OCI-LY7 (cell line): ENCODE measurements around the gene RASEF. TPM values are rescaled to one million over a fixed set of nuclear protein-coding genes. Genes with fewer than 3 reads are reported as not detected.

ENCODE experiments used
- BruUV-seq: library from RNA; stranded (reverse); fragments of 400-500 nt; replicated peaks from 2 replicates; lab custom pipeline; 2021; lab: Mats Ljungman, UMichigan
- CTCF ChIA-PET: fragments of 300-600 bp; sonication (Branson Sonifier 250); formaldehyde crosslinking; loops from one replicate; lab custom pipeline; 2022; ENCODE audit warnings: antibody characterized with exemption; ENCODE audit not compliant: unreplicated experiment; lab: Charles Lee
- POLR2A ChIA-PET: fragments of 300-600 bp; sonication (Branson Sonifier 250); formaldehyde crosslinking; loops from one replicate; lab custom pipeline; 2022; ENCODE audit warnings: antibody characterized with exemption; lab: Charles Lee
- DNase-seq: peaks from one replicate; pipeline ENCODE4 v3.0.0-alpha.2; 2015; ENCODE audit warnings: low spot score
- H2AFZ ChIP-seq: fragments of 200-600 bp; sonication (generic), shearing (Covaris generic); 2 replicates; pipeline ENCODE4 v1.6.1; 2014; ENCODE audit warnings: mild to moderate bottlenecking, antibody characterized with exemption, low read length, moderate library complexity
- H3K27ac ChIP-seq: fragments of 200-600 bp; sonication (generic); 2 replicates; pipeline ENCODE4 v1.5.1; 2014; ENCODE audit warnings: mixed run types, low read depth, mild to moderate bottlenecking, moderate library complexity, low read length, inconsistent platforms; ENCODE audit not compliant: poor library complexity, severe bottlenecking
- H3K36me3 ChIP-seq: fragments of 200-600 bp; sonication (generic); 2 replicates; pipeline ENCODE4 v1.6.1; 2014; ENCODE audit warnings: mild to moderate bottlenecking, antibody characterized with exemption, low read length, moderate library complexity, mixed read lengths; ENCODE audit not compliant: insufficient read depth
- H3K4me1 ChIP-seq: fragments of 200-600 bp; sonication (generic); 2 replicates; pipeline ENCODE4 v1.5.1; 2014; ENCODE audit warnings: mild to moderate bottlenecking, low read length; ENCODE audit not compliant: insufficient read depth, poor library complexity, severe bottlenecking
- H3K4me2 ChIP-seq: fragments of 200-600 bp; sonication (generic); 2 replicates; pipeline ENCODE4 v1.6.1; 2014; ENCODE audit warnings: mild to moderate bottlenecking, low read length
- H3K4me3 ChIP-seq: fragments of 200-600 bp; sonication (generic); 2 replicates; pipeline ENCODE4 v1.5.1; 2014; ENCODE audit warnings: mild to moderate bottlenecking, low read depth, low read length; ENCODE audit not compliant: poor library complexity, severe bottlenecking
- H3K79me2 ChIP-seq: fragments of 200-600 bp; sonication (generic); 2 replicates; pipeline ENCODE4 v1.6.1; 2016; ENCODE audit warnings: low read depth, mild to moderate bottlenecking, low read length, moderate library complexity, mixed read lengths; ENCODE audit not compliant: insufficient read depth
- H3K9me2 ChIP-seq: fragments of 200-600 bp; sonication (generic); 2 replicates; pipeline ENCODE4 v1.6.1; 2016; ENCODE audit warnings: mild to moderate bottlenecking, low read length, mixed read lengths; ENCODE audit not compliant: insufficient read depth
- H3K9me3 ChIP-seq: fragments of 200-600 bp; sonication (generic); 2 replicates; pipeline ENCODE4 v1.6.1; 2014; ENCODE audit warnings: mild to moderate bottlenecking, mixed run types, low read length, mixed read lengths
- H4K20me1 ChIP-seq: fragments of 200-600 bp; sonication (generic); 2 replicates; pipeline ENCODE4 v1.6.1; 2014; ENCODE audit warnings: mild to moderate bottlenecking, antibody characterized with exemption, low read length, moderate library complexity, mixed read lengths; ENCODE audit not compliant: insufficient read depth
- EZH2phosphoT487 ChIP-seq: fragments of 200-600 bp; sonication (generic); IDR thresholded peaks from 2 replicates; pipeline ENCODE4 v1.6.1; 2018; ENCODE audit warnings: low read depth, borderline replicate concordance, mild to moderate bottlenecking, mixed run types, antibody characterized with exemption, low read length, moderate library complexity, mixed read lengths
- intact Hi-C: fragments of 100-400 bp; cut with micrococcal nuclease; formaldehyde crosslinking; loops from one replicate; pipeline ENCODE4 v1.10.0; 2022; ENCODE audit not compliant: unreplicated experiment
- total RNA-seq, 2 experiments: library from RNA; depleted of rRNA in 1 of 2; stranded (reverse); fragments of >200 nt in 1 of 2; shearing (Covaris generic) in 1 of 2; gene quantifications; 2 replicates each; pipeline ENCODE4 v1.2.3, GENCODE V29; 2014 to 2022
- TF ChIP-seq, protein P1 (sequence below): fragments of 200-600 bp; sonication (generic); conservative IDR thresholded peaks from 2 replicates; pipeline ENCODE4 v1.5.1; 2014; ENCODE audit warnings: mild to moderate bottlenecking, antibody characterized with exemption, low read length, moderate library complexity, mixed read lengths

The RASEF gene
- total RNA-seq, 2 experiments from 2014 or later: not detected

DNA sequence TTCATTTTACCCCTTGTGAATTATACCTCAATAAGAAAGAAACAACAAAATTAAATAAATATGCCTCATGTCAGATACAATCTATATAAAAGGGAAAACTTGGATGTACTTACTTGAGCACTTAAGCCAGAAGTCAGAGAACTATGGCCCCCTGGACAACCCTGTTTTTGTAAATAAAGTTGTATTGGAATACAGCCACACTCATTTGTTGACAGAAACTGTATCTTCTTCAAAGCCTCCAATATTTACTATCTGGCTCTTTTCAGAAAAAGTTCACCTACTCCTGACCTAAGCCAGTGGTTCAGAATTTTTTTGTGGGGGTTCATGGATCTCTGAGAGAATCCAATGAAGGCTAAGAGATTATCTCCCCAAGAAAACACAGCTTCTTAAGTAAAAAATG is 45.3 kb upstream of the RASEF start:
- DNase-seq: no peak
- no TSS peak for BruUV-seq
- Histone ChIP-seq H3K4me1 (no peaks in the 10 kb centered on the region), H3K36me3 (no peaks in the 10 kb centered on the region), H3K4me2 (no peak overlapping the region), H2AFZ (no peak overlapping the region), H3K9me2 (no peaks in the 10 kb centered on the region), H3K27ac (no peak overlapping the region), H4K20me1 (no peaks in the 10 kb centered on the region), H3K79me2 (no peaks in the 10 kb centered on the region), H3K4me3 (no peak overlapping the region), H3K9me3 (no peaks in the 10 kb centered on the region)
- TF ChIP-seq EZH2phosphoT487: no peak
- TF ChIP-seq, protein P1, sequence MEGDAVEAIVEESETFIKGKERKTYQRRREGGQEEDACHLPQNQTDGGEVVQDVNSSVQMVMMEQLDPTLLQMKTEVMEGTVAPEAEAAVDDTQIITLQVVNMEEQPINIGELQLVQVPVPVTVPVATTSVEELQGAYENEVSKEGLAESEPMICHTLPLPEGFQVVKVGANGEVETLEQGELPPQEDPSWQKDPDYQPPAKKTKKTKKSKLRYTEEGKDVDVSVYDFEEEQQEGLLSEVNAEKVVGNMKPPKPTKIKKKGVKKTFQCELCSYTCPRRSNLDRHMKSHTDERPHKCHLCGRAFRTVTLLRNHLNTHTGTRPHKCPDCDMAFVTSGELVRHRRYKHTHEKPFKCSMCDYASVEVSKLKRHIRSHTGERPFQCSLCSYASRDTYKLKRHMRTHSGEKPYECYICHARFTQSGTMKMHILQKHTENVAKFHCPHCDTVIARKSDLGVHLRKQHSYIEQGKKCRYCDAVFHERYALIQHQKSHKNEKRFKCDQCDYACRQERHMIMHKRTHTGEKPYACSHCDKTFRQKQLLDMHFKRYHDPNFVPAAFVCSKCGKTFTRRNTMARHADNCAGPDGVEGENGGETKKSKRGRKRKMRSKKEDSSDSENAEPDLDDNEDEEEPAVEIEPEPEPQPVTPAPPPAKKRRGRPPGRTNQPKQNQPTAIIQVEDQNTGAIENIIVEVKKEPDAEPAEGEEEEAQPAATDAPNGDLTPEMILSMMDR: no peak
- ChIA-PET CTCF (no interaction called here), POLR2A (no interaction called here)
- intact Hi-C loops: no loop called here

DNA sequence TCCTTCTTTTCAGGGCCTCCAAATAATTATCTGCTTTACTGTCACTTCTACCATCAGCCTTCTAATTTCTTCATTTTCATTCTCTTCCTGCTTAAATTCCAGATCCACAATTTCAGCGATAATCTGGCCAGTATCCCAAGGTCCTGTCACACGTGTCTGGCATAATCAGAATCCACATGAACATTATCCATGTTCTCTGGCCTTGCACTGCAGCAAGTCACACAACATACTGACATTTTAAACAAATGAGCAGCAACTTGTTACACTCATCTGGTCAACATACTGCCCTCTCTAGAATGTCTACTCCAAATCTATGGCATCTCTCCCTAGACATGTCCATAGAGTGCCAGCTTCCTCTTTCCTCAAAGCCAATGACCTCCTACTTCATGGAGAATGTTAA is 43.8 kb upstream of the RASEF start:
- ChIA-PET POLR2A (no interaction called here), CTCF (no interaction called here)
- no peaks in the 10 kb centered on the region for H3K79me2 ChIP-seq
- no peak overlapping the region for H2AFZ ChIP-seq
- no peaks in the 10 kb centered on the region for H3K9me2 ChIP-seq
- H4K20me1 ChIP-seq: no peaks in the 10 kb centered on the region
- no peaks in the 10 kb centered on the region for H3K4me1 ChIP-seq
- H3K9me3 ChIP-seq: no peaks in the 10 kb centered on the region
- BruUV-seq: no TSS peak
- no peak for DNase-seq
- no peaks in the 10 kb centered on the region for H3K36me3 ChIP-seq
- H3K4me2 ChIP-seq: no peak overlapping the region
- no peak overlapping the region for H3K4me3 ChIP-seq
- TF ChIP-seq EZH2phosphoT487: no peak
- intact Hi-C loops: no loop called here
- no peak overlapping the region for H3K27ac ChIP-seq

DNA sequence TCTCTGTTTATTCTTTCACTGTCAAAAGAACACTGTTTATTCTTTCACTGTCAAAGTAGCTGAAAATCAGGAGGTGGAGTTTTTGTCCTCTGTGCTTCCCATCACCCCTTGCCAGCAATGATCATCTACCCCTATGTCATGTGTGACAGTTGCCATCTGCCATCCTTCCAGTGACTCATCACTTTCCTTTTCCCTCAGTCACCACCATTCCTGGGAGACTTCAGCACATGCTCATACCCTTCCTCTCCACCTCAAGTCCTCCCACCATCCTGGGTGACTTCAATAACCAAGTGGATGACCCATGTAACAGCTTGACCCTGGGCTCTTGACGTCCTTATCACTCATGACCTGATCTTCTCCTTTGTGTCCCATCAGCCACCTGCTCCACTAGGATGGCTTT is 43.3 kb upstream of the RASEF start:
- intact Hi-C loops: no loop called here
- no peak overlapping the region for H3K27ac ChIP-seq
- no peak for DNase-seq
- no peak overlapping the region for H3K4me2 ChIP-seq
- H3K9me3 ChIP-seq: no peaks in the 10 kb centered on the region
- ChIA-PET CTCF (no interaction called here), POLR2A (no interaction called here)
- no TSS peak for BruUV-seq
- H3K4me1 ChIP-seq: no peaks in the 10 kb centered on the region
- no peak for TF ChIP-seq EZH2phosphoT487
- TF ChIP-seq, protein P1: no peak
- no peak overlapping the region for H3K4me3 ChIP-seq
- H2AFZ ChIP-seq: no peak overlapping the region
- no peaks in the 10 kb centered on the region for H3K36me3 ChIP-seq
- H4K20me1 ChIP-seq: no peaks in the 10 kb centered on the region
- H3K79me2 ChIP-seq: no peaks in the 10 kb centered on the region
- no peaks in the 10 kb centered on the region for H3K9me2 ChIP-seq
